Activated B cell treated with CpG ODN at 0.5 μM for 24 hours (primary cell): ENCODE measurements around the gene GNAO1. TPM values are rescaled to one million over a fixed set of nuclear protein-coding genes. Genes with fewer than 3 reads are reported as not detected.

Experiments
- ATAC-seq: fragments of 200-7000 bp; cut with Tn5 transposase; one replicate; pipeline ENCODE4 v1.10.0; 2021; ENCODE audit warnings: low read depth, mild to moderate bottlenecking, moderate library complexity
- CTCF ChIA-PET: fragments of 350-600 bp; sonication (Branson Sonifier 250); formaldehyde crosslinking; loops from one replicate; lab custom pipeline; 2021; ENCODE audit warnings: antibody characterized with exemption; lab: Charles Lee
- POLR2A ChIA-PET: fragments of 350-600 bp; sonication (Branson Sonifier 250); formaldehyde crosslinking; loops from one replicate; lab custom pipeline; 2021; ENCODE audit warnings: antibody characterized with exemption; lab: Charles Lee
- DNase-seq: peaks from one replicate; pipeline ENCODE4 v3.0.0; 2022
- H3K27ac Mint-ChIP-seq: one replicate; pipeline ENCODE4 v1.8.0; 2020; ENCODE audit warnings: mixed read lengths
- H3K27me3 Mint-ChIP-seq: one replicate; pipeline ENCODE4 v1.8.0; 2021; ENCODE audit warnings: mixed read lengths
- H3K36me3 Mint-ChIP-seq: one replicate; pipeline ENCODE4 v1.8.0; 2021; ENCODE audit warnings: low read depth, mixed read lengths
- H3K4me1 Mint-ChIP-seq: one replicate; pipeline ENCODE4 v1.8.0; 2021; ENCODE audit warnings: mixed read lengths
- H3K4me3 Mint-ChIP-seq: one replicate; pipeline ENCODE4 v1.8.0; 2020; ENCODE audit warnings: mild to moderate bottlenecking, mixed read lengths
- H3K9me3 Mint-ChIP-seq: one replicate; pipeline ENCODE4 v1.8.0; 2020; ENCODE audit warnings: mixed read lengths
- intact Hi-C: fragments of 100-400 bp; cut with micrococcal nuclease; formaldehyde crosslinking; loops from one replicate; pipeline ENCODE4 v1.15.1; 2024
- total RNA-seq: library from RNA; stranded (reverse); gene quantifications from 2 replicates; pipeline ENCODE4 v1.2.3, GENCODE V29; 2022
- TF ChIP-seq, protein P1 (sequence below): fragments of 200-600 bp; IDR thresholded peaks from one replicate; pipeline ENCODE4 v1.8.0; 2022; ENCODE audit warnings: antibody characterized with exemption, mild to moderate bottlenecking

The GNAO1 gene
- total RNA-seq, 1 donor from 2014 or later = 0.53 TPM

GRCh38 chr16:56270828-56271227 lies 79.5 kb downstream of the GNAO1 start:
- TF ChIP-seq, protein P1, sequence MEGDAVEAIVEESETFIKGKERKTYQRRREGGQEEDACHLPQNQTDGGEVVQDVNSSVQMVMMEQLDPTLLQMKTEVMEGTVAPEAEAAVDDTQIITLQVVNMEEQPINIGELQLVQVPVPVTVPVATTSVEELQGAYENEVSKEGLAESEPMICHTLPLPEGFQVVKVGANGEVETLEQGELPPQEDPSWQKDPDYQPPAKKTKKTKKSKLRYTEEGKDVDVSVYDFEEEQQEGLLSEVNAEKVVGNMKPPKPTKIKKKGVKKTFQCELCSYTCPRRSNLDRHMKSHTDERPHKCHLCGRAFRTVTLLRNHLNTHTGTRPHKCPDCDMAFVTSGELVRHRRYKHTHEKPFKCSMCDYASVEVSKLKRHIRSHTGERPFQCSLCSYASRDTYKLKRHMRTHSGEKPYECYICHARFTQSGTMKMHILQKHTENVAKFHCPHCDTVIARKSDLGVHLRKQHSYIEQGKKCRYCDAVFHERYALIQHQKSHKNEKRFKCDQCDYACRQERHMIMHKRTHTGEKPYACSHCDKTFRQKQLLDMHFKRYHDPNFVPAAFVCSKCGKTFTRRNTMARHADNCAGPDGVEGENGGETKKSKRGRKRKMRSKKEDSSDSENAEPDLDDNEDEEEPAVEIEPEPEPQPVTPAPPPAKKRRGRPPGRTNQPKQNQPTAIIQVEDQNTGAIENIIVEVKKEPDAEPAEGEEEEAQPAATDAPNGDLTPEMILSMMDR = no peak
- Mint-ChIP-seq H3K27ac (no peak overlapping the region), H3K4me1 (no peaks in the 10 kb centered on the region), H3K4me3 (no peak overlapping the region), H3K9me3 (peaks cover 2% of the 10 kb centered on the region), H3K36me3 (no peaks in the 10 kb centered on the region), H3K27me3 (peaks cover 24% of the 10 kb centered on the region)
- ChIA-PET POLR2A (no interaction called here), CTCF (no interaction called here)
- intact Hi-C loops = no loop called here
- DNase-seq = no peak
- ATAC-seq = no peak

DNA sequence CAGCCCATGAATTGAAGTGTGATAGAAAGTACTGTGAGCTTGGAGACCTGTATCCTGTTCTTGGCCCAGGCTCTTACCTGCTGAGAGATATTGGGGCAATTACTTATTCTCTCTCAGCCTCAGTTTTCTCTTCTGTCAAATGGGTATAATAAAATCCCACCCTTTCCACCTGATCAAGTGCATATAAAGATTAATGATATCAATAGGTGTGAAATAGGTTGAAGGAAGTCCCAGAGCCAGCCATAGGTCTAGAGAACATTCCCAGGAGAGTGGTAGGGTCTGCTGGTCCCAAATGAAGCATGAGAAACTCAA lies 81.2 kb downstream of the GNAO1 start:
- no peak overlapping the region for H3K27ac Mint-ChIP-seq

GRCh38 chr16:56273615-56274014 lies 82.3 kb downstream of the GNAO1 start:
- Mint-ChIP-seq H3K4me1 (no peaks in the 10 kb centered on the region), H3K27ac (no peak overlapping the region), H3K27me3 (peaks cover 20% of the 10 kb centered on the region), H3K9me3 (peaks cover 2% of the 10 kb centered on the region), H3K4me3 (no peak overlapping the region), H3K36me3 (no peaks in the 10 kb centered on the region)
- ChIA-PET CTCF (no interaction called here), POLR2A (no interaction called here)
- TF ChIP-seq, protein P1 = no peak
- DNase-seq (no peak), ATAC-seq (no peak)
- intact Hi-C loops = no loop called here

More for the DNA sequence above, 81.2 kb downstream of the GNAO1 start:
- Mint-ChIP-seq H3K36me3 (no peaks in the 10 kb centered on the region), H3K27me3 (peaks cover 24% of the 10 kb centered on the region), H3K4me1 (no peaks in the 10 kb centered on the region), H3K9me3 (peaks cover 2% of the 10 kb centered on the region), H3K4me3 (no peak overlapping the region)
- TF ChIP-seq, protein P1 = no peak
- no peak for ATAC-seq
- DNase-seq = no peak
- CTCF ChIA-PET = no interaction called here
- intact Hi-C loops = no loop called here
- POLR2A ChIA-PET = no interaction called here

- ChIA-PET CTCF (no interaction called here), POLR2A (no interaction called here)
- Mint-ChIP-seq H3K27me3 (peaks cover 17% of the 10 kb centered on the region), H3K4me3 (no peak overlapping the region), H3K36me3 (no peaks in the 10 kb centered on the region), H3K9me3 (peaks cover 2% of the 10 kb centered on the region), H3K4me1 (peaks cover 4% of the 10 kb centered on the region), H3K27ac (no peak overlapping the region)
- TF ChIP-seq, protein P1 = no peak
- DNase-seq (no peak), ATAC-seq (no peak)
- intact Hi-C loops = no loop called here
Measured at GRCh38 chr16:56274369-56274768, 83.1 kb downstream of the GNAO1 start.

DNA sequence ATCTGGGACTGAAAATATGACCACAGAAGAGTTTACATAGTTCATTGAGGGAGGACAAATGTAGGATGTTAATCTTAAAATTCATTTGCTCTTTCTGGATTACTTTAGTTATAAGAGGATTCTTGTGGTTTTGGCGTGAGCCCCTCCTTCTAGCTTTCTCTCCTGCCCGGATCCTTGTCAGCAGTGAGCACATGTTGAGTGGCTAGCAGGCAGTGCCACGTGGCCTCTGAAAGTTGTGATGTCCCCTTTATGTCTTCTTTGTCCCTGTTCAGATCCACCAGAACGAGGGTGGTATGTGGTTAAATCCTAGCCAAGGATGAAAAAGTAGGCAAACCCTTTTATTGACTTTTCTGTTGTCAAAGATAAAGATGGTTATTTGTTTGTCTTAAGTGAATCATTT lies 83.8 kb downstream of the GNAO1 start:
- TF ChIP-seq, protein P1 = no peak
- POLR2A ChIA-PET = no interaction called here
- Mint-ChIP-seq H3K27ac (no peak overlapping the region), H3K36me3 (no peaks in the 10 kb centered on the region), H3K27me3 (peaks cover 16% of the 10 kb centered on the region), H3K4me1 (peaks cover 5% of the 10 kb centered on the region), H3K9me3 (peaks cover 2% of the 10 kb centered on the region), H3K4me3 (no peak overlapping the region)
- CTCF ChIA-PET = no interaction called here
- DNase-seq (no peak), ATAC-seq (no peak)
- intact Hi-C loops = no loop called here
